Bone marrow (tissue), 2 donors: Measurements from ENCODE around the gene NDFIP1.

Source experiments
- DNase-seq, 2 donors: peaks; one replicate each; lab custom pipeline; 2025; lab: John Stamatoyannopoulos, UW

Gene NDFIP1

GRCh38 chr5:142189813-142190212 is 81.2 kb downstream of the NDFIP1 start:
- no peak for DNase-seq

- DNase-seq: no peak
These were observed 83.2 kb downstream of the NDFIP1 start for GRCh38 chr5:142191776-142192175.

GRCh38 chr5:142192286-142193113 is 83.9 kb downstream of the NDFIP1 start:
- no peak for DNase-seq

DNA sequence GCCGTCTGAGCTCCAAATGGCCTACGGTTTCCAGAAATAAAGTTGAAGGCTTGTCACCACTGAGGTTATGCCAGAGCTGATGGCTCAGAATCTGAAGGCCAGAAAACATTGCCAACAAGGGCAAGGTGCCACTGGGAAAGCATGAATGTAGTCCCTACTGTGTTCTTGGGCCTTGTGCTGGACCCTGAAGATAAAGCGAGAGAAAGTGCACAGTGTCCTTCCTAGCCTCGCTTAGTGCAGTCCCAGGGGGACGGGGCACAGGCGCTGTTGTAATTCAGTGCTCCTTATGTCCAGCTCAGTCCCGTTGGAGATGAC is 84.5 kb downstream of the NDFIP1 start:
- DNase-seq: no peak

DNA sequence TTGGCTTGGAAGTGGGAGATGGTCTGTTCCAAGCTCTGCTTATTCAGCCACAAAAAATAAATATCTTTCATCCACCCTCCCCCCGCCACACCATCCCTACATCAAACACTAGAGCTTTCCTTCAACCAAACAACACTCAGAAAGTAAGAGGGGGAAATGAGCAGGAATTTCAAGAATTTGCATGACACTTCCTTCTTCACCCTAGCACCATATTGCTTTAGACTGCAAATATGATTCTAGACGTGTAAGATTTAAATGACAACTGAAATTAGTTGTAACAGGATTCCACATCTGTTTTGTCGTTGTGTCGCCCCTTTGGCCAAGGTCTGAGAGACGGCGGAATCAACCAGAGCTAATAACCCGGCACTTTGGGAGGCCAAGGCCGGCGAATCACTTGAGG is 88.5 kb downstream of the NDFIP1 start:
- DNase-seq: no peak

DNA sequence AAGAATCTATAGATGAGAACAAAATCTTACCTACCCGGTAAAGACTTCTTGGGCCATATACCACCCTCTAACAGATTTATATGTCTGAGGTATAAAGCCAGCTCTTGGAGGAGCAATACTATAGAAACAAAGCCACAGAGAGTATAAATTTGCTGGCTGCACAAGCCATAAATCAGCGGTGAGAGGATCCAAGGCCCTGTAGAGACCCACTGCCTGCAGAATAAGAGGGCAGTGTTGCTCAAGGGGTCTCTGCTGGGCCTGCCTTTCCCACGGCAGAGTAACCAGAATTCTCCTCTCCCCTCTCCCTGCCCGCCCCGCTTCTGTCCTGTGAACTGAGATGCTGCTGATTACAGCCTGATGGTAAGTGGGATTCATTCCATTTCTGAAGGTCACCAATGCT is 89.2 kb downstream of the NDFIP1 start:
- DNase-seq: no peak

DNA sequence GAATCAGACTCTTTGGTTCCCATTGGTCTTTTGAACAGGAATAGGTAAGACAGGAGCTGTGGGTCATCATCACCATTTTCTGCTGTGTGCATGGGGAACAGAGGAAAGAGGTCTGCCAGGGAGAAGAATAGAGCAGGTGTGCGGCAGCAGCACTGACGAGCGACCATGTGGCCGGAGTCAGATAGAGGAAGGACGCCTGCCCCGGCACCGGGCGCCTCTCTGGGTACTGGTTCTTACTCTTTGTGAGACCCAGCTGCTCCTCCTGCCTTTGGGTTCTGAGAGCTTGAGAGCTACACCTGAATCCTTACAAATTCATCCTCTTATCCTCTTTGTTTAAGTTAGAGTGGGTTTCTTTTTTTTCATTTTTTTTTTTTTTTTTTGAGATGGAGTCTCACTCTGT is 90.8 kb downstream of the NDFIP1 start:
- no peak for DNase-seq

DNA sequence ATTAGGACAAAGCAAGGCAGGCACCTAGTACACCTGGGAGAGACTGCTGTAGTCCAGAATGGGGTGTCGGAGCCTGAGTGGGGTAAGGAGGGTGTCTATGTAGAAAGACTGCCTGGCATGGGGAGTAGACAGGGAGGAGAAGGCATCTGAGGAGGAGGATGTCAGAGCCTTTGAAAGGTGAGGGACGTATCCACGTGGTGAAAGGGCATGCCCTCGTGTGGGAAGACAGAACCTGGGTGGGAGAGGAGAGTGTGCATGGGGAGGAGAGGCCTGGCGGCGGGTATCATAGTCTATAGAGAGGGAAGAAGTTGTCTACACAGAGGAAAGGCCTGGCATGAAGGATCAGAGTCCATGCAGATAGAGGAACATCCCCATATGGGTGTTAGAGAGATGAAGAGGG is 91.8 kb downstream of the NDFIP1 start:
- no peak for DNase-seq

GRCh38 chr5:142201471-142201887 is 92.9 kb downstream of the NDFIP1 start:
- DNase-seq: no peak

DNA sequence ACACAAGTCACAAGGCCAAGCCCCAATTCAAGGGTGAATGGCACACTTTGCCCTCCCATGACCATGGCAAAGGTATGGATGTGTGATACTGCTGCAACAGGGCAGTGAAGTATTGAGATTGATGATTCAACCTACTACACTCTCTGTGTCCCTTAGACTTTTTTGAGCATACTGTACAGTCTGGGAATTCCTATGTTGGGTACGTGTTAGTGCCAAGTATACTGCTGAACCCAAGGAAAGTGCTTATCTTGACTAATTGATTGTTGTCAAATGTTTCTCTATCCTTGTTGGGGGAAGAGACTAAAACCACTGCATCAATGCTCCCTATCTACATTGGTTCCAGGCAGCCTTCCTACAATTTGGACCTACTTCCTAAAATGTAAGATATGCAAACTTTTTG is 93.7 kb downstream of the NDFIP1 start:
- no peak for DNase-seq
